ENCODE results near the gene HSPA12A.

HSPA12A gene

DNA sequence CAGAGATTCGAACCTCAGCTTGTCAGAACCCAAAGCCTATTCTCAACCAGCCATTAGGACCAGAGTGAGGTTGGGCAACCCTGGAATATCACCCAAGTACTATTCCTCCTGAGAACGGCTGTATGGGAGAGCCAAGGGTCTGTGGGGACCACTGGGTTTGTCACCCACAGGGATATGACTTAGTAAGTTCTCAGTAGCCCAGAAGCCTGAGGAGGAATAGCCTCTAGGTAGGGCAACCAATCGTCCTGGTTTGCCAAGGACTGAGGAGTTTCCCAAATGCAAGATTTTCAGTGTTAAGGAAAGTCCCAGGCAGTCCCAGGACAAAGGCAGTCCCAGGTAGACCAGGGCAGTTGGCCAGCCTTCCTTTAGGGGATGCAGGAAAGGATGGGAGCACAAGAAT is 74.9 kb downstream of the HSPA12A start:
- Histone ChIP-seq H3K9me3 (ENCODE audit: control insufficient read depth, insufficient read depth, low read length) (no peaks in the 10 kb centered on the region), H3K4me3 (ENCODE audit: low read depth, low read length) (no peak overlapping the region), H3K9ac (ENCODE audit: low read depth, low read length) (no peak overlapping the region), H3K36me3 (ENCODE audit: control insufficient read depth, insufficient read depth, low read length) (peaks cover 34% of the 10 kb centered on the region), H3K4me1 (ENCODE audit: control insufficient read depth, insufficient read depth, low read length) (peaks cover 16% of the 10 kb centered on the region), H3K27ac (ENCODE audit: low read depth, low read length) (no peak overlapping the region), H3K27me3 (ENCODE audit: control insufficient read depth, insufficient read depth, low read length) (no peaks in the 10 kb centered on the region)

DNA sequence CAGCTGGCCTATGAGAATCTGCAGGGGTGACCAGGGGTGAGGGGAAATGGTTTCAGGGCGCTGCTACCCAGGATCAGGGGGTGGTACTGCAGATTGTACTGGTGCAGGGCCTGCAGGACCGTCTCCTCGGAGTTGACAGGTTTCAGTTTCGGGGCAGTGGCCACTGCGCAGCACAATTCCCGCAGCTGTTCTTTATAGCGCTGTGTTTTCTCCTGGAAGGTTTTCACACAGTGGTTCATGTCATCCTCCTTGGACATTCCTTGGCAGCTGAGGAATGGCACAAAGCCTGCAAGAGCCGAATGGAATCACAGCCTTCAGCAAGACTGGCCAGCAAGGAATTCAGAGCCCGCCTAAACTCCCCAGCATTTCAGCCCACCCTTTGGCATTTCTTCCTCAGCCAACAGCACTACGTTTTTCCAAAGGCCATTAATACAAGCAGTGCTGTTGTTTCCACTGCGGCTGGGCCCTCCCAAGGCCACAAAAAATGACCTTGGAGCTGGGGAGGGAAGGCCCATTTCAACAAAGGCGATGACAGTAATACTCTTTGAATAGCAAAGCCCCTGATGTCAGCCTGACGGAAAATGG is 76.7 kb downstream of the HSPA12A start:
- Histone ChIP-seq H3K4me1 (ENCODE audit: control insufficient read depth, insufficient read depth, low read length) (peaks cover 11% of the 10 kb centered on the region), H3K27ac (ENCODE audit: low read depth, low read length) (no peak overlapping the region), H3K9me3 (ENCODE audit: control insufficient read depth, insufficient read depth, low read length) (no peaks in the 10 kb centered on the region), H3K27me3 (ENCODE audit: control insufficient read depth, insufficient read depth, low read length) (no peaks in the 10 kb centered on the region), H3K4me3 (ENCODE audit: low read depth, low read length) (no peak overlapping the region), H3K9ac (ENCODE audit: low read depth, low read length) (no peak overlapping the region), H3K36me3 (ENCODE audit: control insufficient read depth, insufficient read depth, low read length) (peaks cover 38% of the 10 kb centered on the region)

DNA sequence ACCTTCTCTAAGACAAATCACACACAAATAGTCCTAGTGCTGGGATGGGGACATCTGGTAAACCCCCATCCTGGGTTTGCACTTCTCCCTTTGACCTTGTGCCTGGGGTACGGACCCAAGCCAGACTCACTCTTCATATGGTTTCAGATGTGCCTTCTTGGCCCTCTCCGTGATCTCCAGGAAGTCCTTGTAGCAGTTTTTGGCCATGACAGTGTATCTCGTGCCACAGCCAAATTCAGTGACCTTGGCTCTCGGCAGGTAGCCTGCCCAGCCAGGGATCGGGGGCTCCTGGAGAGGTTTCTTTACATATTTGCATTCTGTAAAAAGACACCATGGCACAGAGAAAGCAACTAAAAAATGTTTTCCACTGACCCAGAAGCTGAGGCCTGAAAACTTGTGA is 77.7 kb downstream of the HSPA12A start:
- H3K27me3 ChIP-seq (ENCODE audit: control insufficient read depth, insufficient read depth, low read length), result no peaks in the 10 kb centered on the region
- no peak overlapping the region for H3K27ac ChIP-seq (ENCODE audit: low read depth, low read length)
- peaks cover 38% of the 10 kb centered on the region for H3K36me3 ChIP-seq (ENCODE audit: control insufficient read depth, insufficient read depth, low read length)
- H3K4me1 ChIP-seq (ENCODE audit: control insufficient read depth, insufficient read depth, low read length), result peaks cover 7% of the 10 kb centered on the region; the same call in 1 of the 2 replicates
- no peak overlapping the region for H3K4me3 ChIP-seq (ENCODE audit: low read depth, low read length)
- H3K9ac ChIP-seq (ENCODE audit: low read depth, low read length), result no peak overlapping the region
- H3K9me3 ChIP-seq (ENCODE audit: control insufficient read depth, insufficient read depth, low read length), result no peaks in the 10 kb centered on the region

DNA sequence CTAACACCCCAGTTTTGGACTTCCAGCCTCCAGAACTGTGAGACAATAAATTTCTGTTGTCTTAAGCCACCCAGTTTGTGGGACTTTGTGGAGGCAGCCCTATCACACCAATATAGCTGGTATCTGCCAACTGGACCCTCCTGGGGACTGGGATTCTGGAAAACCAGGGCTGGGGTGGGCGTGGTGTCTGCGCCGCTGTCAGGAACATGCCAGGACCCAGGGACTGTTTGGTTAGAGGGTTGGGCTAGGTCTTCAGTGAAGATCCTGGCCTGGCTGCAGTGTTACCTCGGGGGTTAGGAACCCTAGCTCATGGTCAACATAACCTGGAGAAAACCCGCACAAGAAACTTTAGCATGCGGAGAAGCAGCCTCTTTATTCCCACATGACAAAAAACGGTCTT is 79.0 kb downstream of the HSPA12A start:
- Histone ChIP-seq H3K9ac (ENCODE audit: low read depth, low read length) (no peak overlapping the region), H3K27me3 (ENCODE audit: control insufficient read depth, insufficient read depth, low read length) (no peaks in the 10 kb centered on the region), H3K27ac (ENCODE audit: low read depth, low read length) (no peak overlapping the region), H3K36me3 (ENCODE audit: control insufficient read depth, insufficient read depth, low read length) (peaks cover 35% of the 10 kb centered on the region), H3K4me3 (ENCODE audit: low read depth, low read length) (no peak overlapping the region), H3K9me3 (ENCODE audit: control insufficient read depth, insufficient read depth, low read length) (no peaks in the 10 kb centered on the region), H3K4me1 (ENCODE audit: control insufficient read depth, insufficient read depth, low read length) (no peaks in the 10 kb centered on the region)

DNA sequence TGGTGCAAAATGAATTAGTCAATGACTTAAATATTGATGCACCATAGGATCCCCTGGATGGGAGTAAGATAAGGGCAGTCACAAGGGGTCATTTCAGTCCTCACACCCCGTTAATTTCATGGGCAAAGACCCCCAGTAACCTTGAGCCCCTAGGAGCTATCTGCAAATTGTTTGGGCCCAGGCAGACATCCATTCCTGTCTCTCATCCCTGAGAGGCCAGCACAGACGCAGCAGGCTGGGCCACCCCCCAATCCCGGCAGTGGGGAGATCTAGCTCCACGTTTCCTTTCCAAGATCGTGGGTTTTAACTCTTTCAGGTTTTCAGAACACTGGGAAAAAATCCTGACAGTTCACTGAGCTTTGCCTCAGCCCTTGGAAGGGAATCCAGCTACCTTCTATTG is 81.5 kb downstream of the HSPA12A start:
- no peak overlapping the region for H3K27ac ChIP-seq (ENCODE audit: low read depth, low read length)
- no peaks in the 10 kb centered on the region for H3K27me3 ChIP-seq (ENCODE audit: control insufficient read depth, insufficient read depth, low read length)
- no peak overlapping the region for H3K9ac ChIP-seq (ENCODE audit: low read depth, low read length)
- no peak overlapping the region for H3K4me3 ChIP-seq (ENCODE audit: low read depth, low read length)
- H3K4me1 ChIP-seq (ENCODE audit: control insufficient read depth, insufficient read depth, low read length), result no peaks in the 10 kb centered on the region
- H3K9me3 ChIP-seq (ENCODE audit: control insufficient read depth, insufficient read depth, low read length), result no peaks in the 10 kb centered on the region
- H3K36me3 ChIP-seq (ENCODE audit: control insufficient read depth, insufficient read depth, low read length), result peaks cover 20% of the 10 kb centered on the region

DNA sequence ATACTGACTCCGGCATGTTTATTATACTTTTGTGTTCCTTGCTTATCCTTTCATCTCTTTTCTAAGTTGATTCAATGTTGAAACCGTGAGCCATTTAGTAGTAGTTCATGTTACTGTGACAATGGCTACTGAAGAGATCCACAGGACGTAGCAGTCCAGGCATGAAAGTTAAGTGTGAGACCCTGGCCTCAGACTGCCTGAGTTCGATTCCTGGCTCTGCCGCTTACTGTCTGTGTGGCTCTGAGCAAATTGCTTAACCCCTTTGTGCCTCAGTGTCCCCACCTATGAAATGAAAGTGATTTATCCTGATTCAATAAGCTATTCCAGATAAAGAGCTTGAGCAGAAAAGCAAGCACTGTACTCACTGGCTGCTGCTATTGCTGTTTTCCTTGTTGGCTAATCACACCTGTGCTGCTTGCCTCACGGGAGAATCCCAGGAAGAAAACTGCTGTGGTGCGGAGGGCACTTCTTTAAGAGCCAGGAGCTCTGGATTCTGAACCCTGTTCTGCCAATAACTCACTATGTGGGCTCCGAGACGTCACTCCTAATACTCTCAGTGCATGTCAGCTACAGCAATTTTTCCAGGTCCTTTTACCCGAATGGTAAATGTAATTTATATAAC is 83.2 kb downstream of the HSPA12A start:
- Histone ChIP-seq H3K27me3 (ENCODE audit: control insufficient read depth, insufficient read depth, low read length) (no peaks in the 10 kb centered on the region), H3K4me3 (ENCODE audit: low read depth, low read length) (no peak overlapping the region), H3K9me3 (ENCODE audit: control insufficient read depth, insufficient read depth, low read length) (no peaks in the 10 kb centered on the region), H3K9ac (ENCODE audit: low read depth, low read length) (no peak overlapping the region), H3K4me1 (ENCODE audit: control insufficient read depth, insufficient read depth, low read length) (no peaks in the 10 kb centered on the region), H3K36me3 (ENCODE audit: control insufficient read depth, insufficient read depth, low read length) (peaks cover 15% of the 10 kb centered on the region), H3K27ac (ENCODE audit: low read depth, low read length) (no peak overlapping the region)

DNA sequence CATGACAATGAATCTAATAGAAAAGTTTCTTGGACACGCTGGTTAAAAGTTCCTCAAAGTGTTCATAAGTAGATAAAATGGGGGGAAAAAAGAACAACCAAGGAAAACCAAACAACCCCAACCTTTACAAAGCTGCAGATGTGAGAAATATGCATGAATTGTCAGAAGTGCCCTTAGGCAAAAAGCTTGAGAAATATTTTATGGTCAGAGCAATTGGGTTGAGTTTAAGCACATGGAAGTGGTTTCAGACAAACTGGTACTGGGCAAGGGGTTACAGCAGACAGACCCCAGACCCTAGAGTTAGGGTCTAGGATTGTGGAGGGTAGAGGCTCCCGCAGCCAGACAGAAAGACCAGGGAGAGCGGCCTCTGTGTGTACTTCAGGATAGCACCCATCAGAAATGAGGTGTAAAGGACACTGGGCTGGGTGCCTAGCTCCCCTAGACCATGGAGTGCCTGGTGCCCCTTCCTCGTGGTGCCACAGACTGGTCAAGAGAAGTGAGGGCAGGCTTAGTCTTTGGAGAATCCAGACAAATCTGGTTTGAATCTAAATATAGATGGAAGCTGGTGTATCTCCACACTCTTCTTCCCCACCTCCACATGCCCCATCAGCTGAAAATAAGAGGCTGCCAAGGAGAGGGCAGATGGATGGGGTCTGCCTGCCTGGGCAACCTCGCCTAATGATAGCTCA is 84.4 kb downstream of the HSPA12A start:
- H3K27ac ChIP-seq (ENCODE audit: low read depth, low read length), result no peak overlapping the region
- H3K9me3 ChIP-seq (ENCODE audit: control insufficient read depth, insufficient read depth, low read length), result no peaks in the 10 kb centered on the region
- H3K9ac ChIP-seq (ENCODE audit: low read depth, low read length), result no peak overlapping the region
- H3K4me1 ChIP-seq (ENCODE audit: control insufficient read depth, insufficient read depth, low read length), result no peaks in the 10 kb centered on the region
- no peaks in the 10 kb centered on the region for H3K27me3 ChIP-seq (ENCODE audit: control insufficient read depth, insufficient read depth, low read length)
- H3K36me3 ChIP-seq (ENCODE audit: control insufficient read depth, insufficient read depth, low read length), result peaks cover 7% of the 10 kb centered on the region; the same call in 1 of the 2 replicates
- no peak overlapping the region for H3K4me3 ChIP-seq (ENCODE audit: low read depth, low read length)

DNA sequence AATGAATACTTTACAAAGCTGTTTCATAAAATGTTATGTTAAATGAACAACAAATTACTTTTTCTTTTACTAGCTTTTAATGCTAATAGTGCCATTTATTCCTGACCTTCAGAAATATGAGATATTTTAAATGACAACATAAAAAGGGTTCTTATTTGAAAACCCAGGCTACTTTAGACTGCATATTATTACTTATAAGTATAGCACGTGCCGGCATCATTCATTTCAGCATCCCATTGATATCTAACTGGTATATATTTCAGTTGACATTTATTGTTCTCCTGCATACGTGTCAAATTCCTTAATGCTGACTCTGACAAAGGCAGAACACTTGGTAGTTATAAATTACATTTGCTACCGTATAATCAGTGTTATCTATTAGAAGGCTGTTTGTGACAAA is 86.3 kb downstream of the HSPA12A start:
- Histone ChIP-seq H3K9me3 (ENCODE audit: control insufficient read depth, insufficient read depth, low read length) (no peaks in the 10 kb centered on the region), H3K4me3 (ENCODE audit: low read depth, low read length) (no peak overlapping the region), H3K27me3 (ENCODE audit: control insufficient read depth, insufficient read depth, low read length) (no peaks in the 10 kb centered on the region), H3K36me3 (ENCODE audit: control insufficient read depth, insufficient read depth, low read length) (no peaks in the 10 kb centered on the region), H3K27ac (ENCODE audit: low read depth, low read length) (no peak overlapping the region), H3K4me1 (ENCODE audit: control insufficient read depth, insufficient read depth, low read length) (no peaks in the 10 kb centered on the region), H3K9ac (ENCODE audit: low read depth, low read length) (no peak overlapping the region)

DNA sequence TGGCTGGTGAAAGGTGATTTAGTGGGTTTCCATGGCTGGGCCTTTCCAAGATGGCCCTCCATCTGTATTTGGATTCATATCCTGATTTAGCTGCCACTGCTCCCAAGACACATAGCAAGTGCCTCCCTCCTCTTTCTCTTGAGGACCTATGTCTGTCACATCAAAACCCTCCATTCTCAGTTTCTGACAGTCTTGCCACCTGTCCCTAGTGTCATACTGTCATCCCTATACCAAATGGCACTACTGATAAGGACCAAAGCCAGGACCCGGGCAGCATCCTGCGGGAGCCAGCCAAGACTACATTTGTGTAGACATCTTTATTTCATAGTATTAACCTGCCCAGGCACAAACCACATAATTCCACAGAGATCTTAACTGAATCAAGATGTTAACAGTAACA is 86.8 kb downstream of the HSPA12A start:
- no peaks in the 10 kb centered on the region for H3K36me3 ChIP-seq (ENCODE audit: control insufficient read depth, insufficient read depth, low read length)
- no peak overlapping the region for H3K4me3 ChIP-seq (ENCODE audit: low read depth, low read length)
- H3K27ac ChIP-seq (ENCODE audit: low read depth, low read length), result no peak overlapping the region
- no peak overlapping the region for H3K9ac ChIP-seq (ENCODE audit: low read depth, low read length)
- H3K9me3 ChIP-seq (ENCODE audit: control insufficient read depth, insufficient read depth, low read length), result no peaks in the 10 kb centered on the region
- no peaks in the 10 kb centered on the region for H3K4me1 ChIP-seq (ENCODE audit: control insufficient read depth, insufficient read depth, low read length)
- no peaks in the 10 kb centered on the region for H3K27me3 ChIP-seq (ENCODE audit: control insufficient read depth, insufficient read depth, low read length)

DNA sequence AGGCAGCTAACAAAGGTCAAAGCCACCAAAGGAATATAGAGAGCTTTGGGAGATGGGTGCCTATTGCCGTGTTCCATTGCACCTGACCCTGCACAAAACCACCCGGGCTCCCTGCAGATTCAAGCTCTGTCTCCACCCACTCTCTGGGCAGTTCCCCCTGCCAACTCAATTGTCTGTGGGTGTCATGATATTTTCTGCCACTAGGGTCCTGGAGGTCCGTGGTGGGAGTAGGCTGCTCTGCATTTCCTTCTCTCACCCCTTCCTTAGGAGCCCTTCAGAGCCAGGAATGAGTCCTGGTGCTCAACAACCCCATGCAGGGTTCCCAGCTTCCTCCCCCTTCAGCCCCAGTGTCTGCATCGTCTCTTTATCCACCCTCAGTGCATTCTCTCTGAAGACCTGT is 87.5 kb downstream of the HSPA12A start:
- no peaks in the 10 kb centered on the region for H3K9me3 ChIP-seq (ENCODE audit: control insufficient read depth, insufficient read depth, low read length)
- H3K4me3 ChIP-seq (ENCODE audit: low read depth, low read length), result no peak overlapping the region
- no peaks in the 10 kb centered on the region for H3K36me3 ChIP-seq (ENCODE audit: control insufficient read depth, insufficient read depth, low read length)

DNA sequence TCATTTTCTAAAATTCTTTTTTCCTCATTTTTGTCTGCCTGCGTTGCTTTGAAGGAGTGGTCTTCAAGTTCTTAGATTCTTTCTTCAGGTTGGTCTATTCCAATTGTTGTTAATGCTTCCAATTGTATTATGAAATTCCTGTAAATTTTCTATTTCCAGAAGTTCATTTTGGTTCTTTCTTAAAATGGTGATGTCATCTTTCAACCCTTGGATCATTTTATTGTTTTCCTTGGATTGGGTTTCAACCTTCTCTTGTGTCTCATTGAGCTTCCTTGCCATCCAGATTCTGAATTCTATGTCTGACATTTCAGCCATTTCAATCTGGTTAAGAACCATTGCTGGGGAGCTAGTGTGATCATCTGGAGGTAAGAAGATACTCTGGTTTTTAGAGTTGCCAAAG is 88.5 kb downstream of the HSPA12A start:
- Histone ChIP-seq H3K9me3 (ENCODE audit: control insufficient read depth, insufficient read depth, low read length) (no peaks in the 10 kb centered on the region), H3K27ac (ENCODE audit: low read depth, low read length) (no peak overlapping the region), H3K9ac (ENCODE audit: low read depth, low read length) (no peak overlapping the region), H3K4me3 (ENCODE audit: low read depth, low read length) (no peak overlapping the region), H3K4me1 (ENCODE audit: control insufficient read depth, insufficient read depth, low read length) (no peaks in the 10 kb centered on the region), H3K27me3 (ENCODE audit: control insufficient read depth, insufficient read depth, low read length) (no peaks in the 10 kb centered on the region), H3K36me3 (ENCODE audit: control insufficient read depth, insufficient read depth, low read length) (no peaks in the 10 kb centered on the region)

More for the DNA sequence above, 87.5 kb downstream of the HSPA12A start:
- Histone ChIP-seq H3K27ac (ENCODE audit: low read depth, low read length) (no peak overlapping the region), H3K27me3 (ENCODE audit: control insufficient read depth, insufficient read depth, low read length) (no peaks in the 10 kb centered on the region), H3K4me1 (ENCODE audit: control insufficient read depth, insufficient read depth, low read length) (no peaks in the 10 kb centered on the region), H3K9ac (ENCODE audit: low read depth, low read length) (no peak overlapping the region)
